GM21390 (cell line): ENCODE results near the gene SMNDC1.
"Not testable (repeated sequence)": the region's sequence is repeated elsewhere in the genome, so short reads cannot be mapped to it uniquely, and the experiment has no call there.

Experiments
- ATAC-seq: cut with Tn5 transposase; IDR thresholded peaks from one replicate; pipeline ENCODE4 v1.9.1; 2021; ENCODE audit not compliant: unreplicated experiment

SMNDC1 gene

DNA sequence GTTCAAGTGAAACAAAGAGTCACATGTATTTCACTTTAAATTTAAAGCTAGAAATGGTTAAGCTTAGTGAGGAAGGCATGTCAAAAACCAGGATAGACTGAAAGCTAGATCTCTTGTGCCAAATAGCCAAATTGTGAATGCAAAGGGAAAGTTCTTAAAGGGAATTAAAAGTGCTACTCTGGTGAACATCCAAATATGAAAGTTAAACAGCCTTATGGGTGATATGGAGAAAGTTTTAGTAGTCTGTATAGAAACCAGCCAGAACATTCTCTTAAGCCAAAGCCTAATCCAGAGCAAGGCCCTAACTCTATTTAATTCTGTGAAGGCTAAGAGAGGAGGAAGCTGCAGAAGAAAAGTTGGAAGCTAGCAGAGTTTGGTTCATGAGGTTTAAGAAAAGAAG, 50.3 kb downstream of the SMNDC1 start:
- no peak for ATAC-seq

GRCh38 chr10:110252151-110252550, 52.6 kb downstream of the SMNDC1 start:
- no peak for ATAC-seq

DNA sequence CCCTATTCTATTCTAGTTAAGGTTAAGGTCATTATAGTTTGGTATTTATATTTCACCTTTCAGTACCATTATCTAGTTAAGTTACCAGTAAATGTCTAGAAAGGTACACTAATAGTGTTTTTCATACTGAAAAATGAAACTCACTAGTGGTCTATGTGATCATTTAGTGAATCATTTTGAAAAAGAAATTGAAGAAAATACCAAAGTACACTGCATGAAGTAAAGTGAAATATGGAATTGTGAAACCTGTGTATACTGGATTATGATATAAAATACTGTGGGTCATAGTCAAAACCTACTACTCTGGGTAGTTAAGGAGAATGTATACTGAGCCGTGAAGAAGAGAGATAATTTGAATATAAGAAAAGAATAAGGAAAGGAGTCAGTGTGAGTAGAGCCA, 53.3 kb downstream of the SMNDC1 start:
- peak; percentile 84 for ATAC-seq

DNA sequence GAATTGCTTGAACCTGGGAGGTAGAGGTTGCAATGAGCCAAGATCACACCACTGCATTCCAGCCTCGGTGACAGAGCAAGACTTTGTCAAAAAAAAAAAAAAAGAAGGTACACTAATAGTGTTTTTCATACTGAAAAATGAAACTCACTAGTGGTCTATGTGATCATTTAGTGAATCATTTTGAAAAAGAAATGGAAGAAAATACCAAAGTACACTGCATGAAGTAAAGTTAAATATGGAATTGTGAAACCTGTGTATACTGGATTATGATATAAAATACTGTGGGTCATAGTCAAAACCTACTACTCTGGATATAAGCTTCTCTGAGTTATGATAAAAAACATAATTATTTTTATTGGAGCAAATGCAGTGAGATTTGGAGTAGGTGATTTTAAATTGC, 55.2 kb downstream of the SMNDC1 start:
- ATAC-seq, result peak; percentile 70

DNA sequence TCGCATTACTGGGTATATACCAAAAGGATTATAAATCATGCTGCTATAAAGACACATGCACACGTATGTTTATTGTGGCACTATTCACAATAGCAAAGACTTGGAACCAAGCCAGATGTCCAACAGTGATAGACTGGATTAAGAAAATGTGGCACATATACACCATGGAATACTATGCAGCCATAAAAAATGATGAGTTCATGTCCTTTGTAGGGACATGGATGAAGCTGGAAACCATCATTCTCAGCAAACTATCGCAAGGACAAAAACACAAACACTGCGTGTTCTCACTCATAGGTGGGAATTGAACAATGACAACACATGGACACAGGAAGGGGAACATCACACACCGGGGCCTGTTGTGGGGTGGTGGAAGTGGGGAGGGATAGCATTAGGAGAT, 56.9 kb downstream of the SMNDC1 start:
- ATAC-seq, result not testable (repeated sequence)

- ATAC-seq, result no peak
Observed at GRCh38 chr10:110244550-110244949, 60.2 kb downstream of the SMNDC1 start.

DNA sequence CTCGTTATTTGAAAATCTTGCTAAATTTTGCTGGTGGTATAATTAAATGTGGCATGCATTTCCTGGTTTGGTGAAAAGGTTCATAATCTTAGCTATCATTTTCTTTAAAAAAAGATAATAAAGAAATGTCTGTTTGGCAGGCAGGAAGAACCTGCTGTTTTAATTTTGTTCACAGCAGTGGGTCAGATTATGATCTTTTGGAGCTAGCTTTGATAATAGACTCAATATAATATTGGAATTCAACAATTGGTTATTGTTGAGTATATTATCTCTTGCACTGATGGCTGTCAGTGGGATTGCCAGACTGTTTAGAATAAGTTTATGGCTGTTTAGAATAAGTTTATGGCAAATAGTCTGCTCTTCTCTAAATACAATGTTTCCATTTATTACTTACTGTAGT, 62.2 kb downstream of the SMNDC1 start:
- no peak for ATAC-seq

DNA sequence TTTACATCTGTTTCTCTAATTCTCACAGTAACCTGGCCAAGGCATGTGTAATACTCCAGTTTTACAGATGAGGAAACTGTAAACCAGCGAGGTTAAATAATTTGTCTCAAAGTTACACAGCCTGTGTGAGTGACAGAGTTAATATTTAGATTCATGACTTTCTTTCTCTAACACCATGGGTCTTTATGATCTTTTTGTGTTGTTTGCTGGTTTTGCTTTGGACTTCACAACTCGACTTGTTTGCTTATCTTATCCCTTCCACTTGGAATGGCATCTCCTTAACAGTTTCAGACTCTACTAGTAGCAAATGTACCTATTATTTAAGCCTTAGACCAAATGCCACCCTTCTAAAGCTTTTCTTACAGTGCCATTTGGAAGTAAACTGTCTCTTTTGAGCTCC, 62.9 kb downstream of the SMNDC1 start:
- no peak for ATAC-seq

- peak; percentile 67 for ATAC-seq
Observed at GRCh38 chr10:110241407-110241806, 63.3 kb downstream of the SMNDC1 start.
